Loucy (cell line): Measurements from ENCODE around the gene ADAMTSL4.
"Not testable (repeated sequence)": the region's sequence is repeated elsewhere in the genome, so short reads cannot be mapped to it uniquely, and the experiment has no call there.

Experiments used
- H2AFZ ChIP-seq: fragments of 200-600 bp; sonication (generic); 2 replicates; pipeline ENCODE4 v1.6.0; 2016; ENCODE audit warnings: antibody characterized with exemption, mild to moderate bottlenecking, low read length, moderate library complexity
- H3F3A ChIP-seq: fragments of 200-600 bp; 2 replicates; pipeline ENCODE4 v1.6.0; 2016; ENCODE audit warnings: antibody characterized with exemption, low read depth, mild to moderate bottlenecking
- H3K27me3 ChIP-seq: fragments of 200-600 bp; sonication (generic); 2 replicates; pipeline ENCODE4 v1.6.1; 2014; ENCODE audit warnings: low read length, mild to moderate bottlenecking; ENCODE audit not compliant: insufficient read depth, poor library complexity, severe bottlenecking
- H3K36me3 ChIP-seq: fragments of 200-600 bp; sonication (generic); 2 replicates; pipeline ENCODE4 v1.6.1; 2016; ENCODE audit warnings: low read length; ENCODE audit not compliant: insufficient read depth
- H3K4me1 ChIP-seq: fragments of 200-600 bp; sonication (generic); 2 replicates; pipeline ENCODE4 v1.5.1; 2014; ENCODE audit warnings: low read length, mild to moderate bottlenecking; ENCODE audit not compliant: insufficient read depth, poor library complexity, severe bottlenecking
- H3K4me2 ChIP-seq: fragments of 200-600 bp; sonication (generic); 2 replicates; pipeline ENCODE4 v1.6.0; 2014; ENCODE audit warnings: antibody characterized with exemption, low read length, low read depth, mild to moderate bottlenecking; ENCODE audit not compliant: poor library complexity, severe bottlenecking
- H3K4me3 ChIP-seq: fragments of 200-600 bp; sonication (generic); 2 replicates; pipeline ENCODE4 v1.5.1; 2014; ENCODE audit warnings: low read length, mild to moderate bottlenecking, mixed read lengths; ENCODE audit not compliant: poor library complexity, severe bottlenecking
- H3K79me2 ChIP-seq: fragments of 200-600 bp; sonication (generic); 2 replicates; pipeline ENCODE4 v1.6.1; 2014; ENCODE audit warnings: low read length; ENCODE audit not compliant: insufficient read depth
- H3K9ac ChIP-seq: fragments of 200-600 bp; sonication (generic); 2 replicates; pipeline ENCODE4 v1.6.0; 2014; ENCODE audit warnings: mild to moderate bottlenecking, low read depth, low read length, moderate library complexity; ENCODE audit not compliant: poor library complexity, severe bottlenecking
- H3K9me2 ChIP-seq: fragments of 200-600 bp; sonication (generic); replicated peaks from 2 replicates; pipeline ENCODE4 v1.6.1; 2016; ENCODE audit warnings: low read depth, low read length, mixed read lengths
- H3K9me3 ChIP-seq: fragments of 200-600 bp; sonication (generic); 2 replicates; pipeline ENCODE4 v1.6.1; 2014; ENCODE audit warnings: mild to moderate bottlenecking, antibody characterized with exemption, low read length, low read depth; ENCODE audit not compliant: insufficient read depth
- H4K20me1 ChIP-seq: fragments of 200-600 bp; sonication (generic); 2 replicates; pipeline ENCODE4 v1.6.0; 2014; ENCODE audit warnings: antibody characterized with exemption, low read length, mild to moderate bottlenecking; ENCODE audit not compliant: insufficient read depth, poor library complexity, severe bottlenecking
- CTCF ChIP-seq: fragments of 200-600 bp; sonication (generic); conservative IDR thresholded peaks from 2 replicates; pipeline ENCODE4 v1.5.1; 2014; ENCODE audit warnings: mild to moderate bottlenecking, antibody characterized with exemption, low read length
- EZH2phosphoT487 ChIP-seq: fragments of 200-600 bp; IDR thresholded peaks from 2 replicates; pipeline ENCODE4 v1.6.1; 2018; ENCODE audit warnings: antibody characterized with exemption, mild to moderate bottlenecking, moderate library complexity, borderline replicate concordance

The ADAMTSL4 gene

GRCh38 chr1:150601540-150601939, 52.3 kb downstream of the ADAMTSL4 start:
- Histone ChIP-seq H3K27me3 (no peaks in the 10 kb centered on the region), H3K4me1 (no peaks in the 10 kb centered on the region)

GRCh38 chr1:150602372-150602771, 53.2 kb downstream of the ADAMTSL4 start:
- H3K4me1 ChIP-seq, H4K20me1 ChIP-seq, H3F3A ChIP-seq, H3K4me2 ChIP-seq, H3K9ac ChIP-seq, H3K79me2 ChIP-seq, H3K36me3 ChIP-seq, H3K27me3 ChIP-seq, H3K9me2 ChIP-seq, H3K9me3 ChIP-seq, H2AFZ ChIP-seq, H3K4me3 ChIP-seq: not testable (repeated sequence)

More at GRCh38 chr1:150601540-150601939, 52.3 kb downstream of the ADAMTSL4 start:
- no peaks in the 10 kb centered on the region for H3K79me2 ChIP-seq
- no peaks in the 10 kb centered on the region for H3K9me2 ChIP-seq
- no peaks in the 10 kb centered on the region for H3K9me3 ChIP-seq
- H3F3A ChIP-seq, result no peaks in the 10 kb centered on the region
- H3K4me2 ChIP-seq, result no peak overlapping the region
- no peaks in the 10 kb centered on the region for H4K20me1 ChIP-seq
- no peak for TF ChIP-seq CTCF
- no peak for TF ChIP-seq EZH2phosphoT487
- no peaks in the 10 kb centered on the region for H3K36me3 ChIP-seq
- no peak overlapping the region for H3K4me3 ChIP-seq
- no peak overlapping the region for H2AFZ ChIP-seq
- H3K9ac ChIP-seq, result no peak overlapping the region

- Histone ChIP-seq H3K9ac (no peak overlapping the region), H3K79me2 (no peaks in the 10 kb centered on the region)
Measured at GRCh38 chr1:150603711-150604110, 54.5 kb downstream of the ADAMTSL4 start.

More at GRCh38 chr1:150603711-150604110, 54.5 kb downstream of the ADAMTSL4 start:
- Histone ChIP-seq H3K4me2 (no peak overlapping the region), H4K20me1 (no peaks in the 10 kb centered on the region), H3K9me2 (no peaks in the 10 kb centered on the region), H3F3A (no peaks in the 10 kb centered on the region), H3K9me3 (no peaks in the 10 kb centered on the region), H3K4me3 (no peak overlapping the region), H3K27me3 (no peaks in the 10 kb centered on the region), H3K36me3 (no peaks in the 10 kb centered on the region), H2AFZ (no peak overlapping the region), H3K4me1 (no peaks in the 10 kb centered on the region)
- TF ChIP-seq EZH2phosphoT487 (no peak), CTCF (no peak)
